Muscle of leg (tissue), 11 donors: ENCODE measurements around the gene PGGHG. TPM values are rescaled to one million over a fixed set of nuclear protein-coding genes. Genes with fewer than 3 reads are reported as not detected.
"Not testable (repeated sequence)": the region's sequence is repeated elsewhere in the genome, so short reads cannot be mapped to it uniquely, and the experiment has no call there.

Experiments
- DNase-seq: peaks from one replicate; pipeline ENCODE4 v3.0.0; 2013
- H3K27ac ChIP-seq: one replicate; pipeline ENCODE4 v1.5.1; 2013; ENCODE audit warnings: mild to moderate bottlenecking, low read length, control low read depth
- H3K27me3 ChIP-seq: one replicate; pipeline ENCODE4 v1.6.1; 2013; ENCODE audit warnings: low read length; ENCODE audit not compliant: control insufficient read depth, insufficient read depth
- H3K36me3 ChIP-seq: one replicate; pipeline ENCODE4 v1.6.1; 2013; ENCODE audit warnings: low read length; ENCODE audit not compliant: control insufficient read depth, insufficient read depth
- H3K4me1 ChIP-seq: one replicate; pipeline ENCODE4 v1.6.1; 2013; ENCODE audit warnings: low read length; ENCODE audit not compliant: control insufficient read depth, insufficient read depth
- H3K4me3 ChIP-seq: one replicate; pipeline ENCODE4 v1.5.1; 2013; ENCODE audit warnings: low read length, control low read depth
- H3K9me3 ChIP-seq: replicated peaks from 2 replicates; pipeline ENCODE4 v1.6.1; 2013; ENCODE audit warnings: low read depth, low read length; ENCODE audit not compliant: control insufficient read depth
- WGBS: methylation state at CpG from one replicate; pipeline ENCODE4 v1.1.5; 2013; ENCODE audit warnings: missing lambda C conversion rate; ENCODE audit not compliant: insufficient coverage; 5-methylcytosine and 5-hydroxymethylcytosine counted together
- polyA plus RNA-seq, 8 donors: library from polyadenylated mRNA; unstranded; fragments of 120-200 nt; gene quantifications; one replicate each; pipeline versions ENCODE4 v1.2.1 to v1.2.3, GENCODE V29; 2013; ENCODE audit warnings: inconsistent platforms in 1 of 8, low replicate concordance in 1 of 8; ENCODE audit not compliant: insufficient read length in 8 of 8, insufficient read depth in 1 of 8
- total RNA-seq: library from RNA; stranded (reverse); fragments of 120-200 nt; gene quantifications from one replicate; pipeline ENCODE4 v1.2.4, GENCODE V29; 2013

Gene PGGHG
- total and polyA plus RNA-seq, 9 donors, result 9.2 to 14.1 (median 9.9) TPM

- Histone ChIP-seq H3K36me3 (peaks cover 8% of the 10 kb centered on the region), H3K27me3 (peaks cover 30% of the 10 kb centered on the region), H3K9me3 (no peaks in the 10 kb centered on the region), H3K4me3 (peak overlapping the region; percentile 70), H3K27ac (peak overlapping the region; percentile 96), H3K4me1 (peaks cover 41% of the 10 kb centered on the region)
- WGBS, result 64% methylated on average over 5 of the region's 9 CpGs
- no peak for DNase-seq
Measured at GRCh38 chr11:315051-315481, 26.1 kb downstream of the PGGHG start.

- peaks cover 30% of the 10 kb centered on the region for H3K27me3 ChIP-seq
- peaks cover 42% of the 10 kb centered on the region for H3K4me1 ChIP-seq
- H3K4me3 ChIP-seq, result peak overlapping the region; percentile 70
- H3K27ac ChIP-seq, result peak overlapping the region; percentile 96
- WGBS, result 20% methylated on average over 32 of the region's 32 CpGs
- H3K36me3 ChIP-seq, result peaks cover 8% of the 10 kb centered on the region
- no peaks in the 10 kb centered on the region for H3K9me3 ChIP-seq
- DNase-seq, result no peak
Measured at GRCh38 chr11:315516-315994, 26.6 kb downstream of the PGGHG start.

- Histone ChIP-seq H3K4me3 (peak overlapping the region; percentile 70), H3K36me3 (peaks cover 8% of the 10 kb centered on the region), H3K9me3 (no peaks in the 10 kb centered on the region), H3K27ac (peak overlapping the region; percentile 69), H3K4me1 (peaks cover 48% of the 10 kb centered on the region), H3K27me3 (peaks cover 30% of the 10 kb centered on the region)
- 9% methylated on average over 57 of the region's 64 CpGs for WGBS
- no peak for DNase-seq
Measured at GRCh38 chr11:316031-316701, 27.2 kb downstream of the PGGHG start.

GRCh38 chr11:316891-317301 lies 28.0 kb downstream of the PGGHG start:
- no peak for DNase-seq
- Histone ChIP-seq H3K4me3 (no peak overlapping the region), H3K9me3 (no peaks in the 10 kb centered on the region), H3K27me3 (peaks cover 30% of the 10 kb centered on the region), H3K27ac (peak overlapping the region; percentile 69), H3K36me3 (peaks cover 8% of the 10 kb centered on the region), H3K4me1 (peaks cover 46% of the 10 kb centered on the region)
- WGBS, result 73% methylated on average over 5 of the region's 7 CpGs

GRCh38 chr11:317668-318404 lies 28.9 kb downstream of the PGGHG start:
- peaks cover 39% of the 10 kb centered on the region for H3K4me1 ChIP-seq
- WGBS, result no CpG with 5 or more reads among the region's 30 CpGs

GRCh38 chr11:318405-319120 lies 29.6 kb downstream of the PGGHG start:
- no CpG with 5 or more reads among the region's 79 CpGs for WGBS
- DNase-seq, H3K36me3 ChIP-seq, H3K9me3 ChIP-seq: not testable (repeated sequence)
- H3K27me3 ChIP-seq, result peaks cover 26% of the 10 kb centered on the region
- peak overlapping the region; percentile 78 for H3K27ac ChIP-seq
- peak overlapping the region; percentile 75 for H3K4me3 ChIP-seq
- H3K4me1 ChIP-seq, result peaks cover 36% of the 10 kb centered on the region

More at GRCh38 chr11:317668-318404, 28.9 kb downstream of the PGGHG start:
- H3K36me3 ChIP-seq, H3K4me3 ChIP-seq, DNase-seq, H3K9me3 ChIP-seq: not testable (repeated sequence)
- H3K27ac ChIP-seq, result peak overlapping the region; percentile 65
- H3K27me3 ChIP-seq, result peaks cover 30% of the 10 kb centered on the region

GRCh38 chr11:319121-319887 lies 30.4 kb downstream of the PGGHG start:
- H3K27ac ChIP-seq, result peak overlapping the region; percentile 94
- H3K4me1 ChIP-seq, result peaks cover 34% of the 10 kb centered on the region
- WGBS, result 19% methylated on average over 8 of the region's 29 CpGs
- peaks cover 25% of the 10 kb centered on the region for H3K27me3 ChIP-seq
- H3K36me3 ChIP-seq, DNase-seq, H3K9me3 ChIP-seq: not testable (repeated sequence)
- peak overlapping the region; percentile 75 for H3K4me3 ChIP-seq

GRCh38 chr11:319888-320273 lies 31.0 kb downstream of the PGGHG start:
- peaks cover 38% of the 10 kb centered on the region for H3K4me1 ChIP-seq
- peaks cover 25% of the 10 kb centered on the region for H3K27me3 ChIP-seq
- peak overlapping the region; percentile 75 for H3K4me3 ChIP-seq
- H3K36me3 ChIP-seq, H3K9me3 ChIP-seq, DNase-seq: not testable (repeated sequence)
- H3K27ac ChIP-seq, result peak overlapping the region; percentile 94
- WGBS, result no CpG with 5 or more reads among the region's 10 CpGs

GRCh38 chr11:324156-324555 lies 35.2 kb downstream of the PGGHG start:
- peaks cover 49% of the 10 kb centered on the region for H3K4me1 ChIP-seq
- peak overlapping the region; percentile 88 for H3K27ac ChIP-seq
- no peak overlapping the region for H3K4me3 ChIP-seq
- WGBS, result 26% methylated on average over 6 of the region's 11 CpGs
- DNase-seq, result no peak
- no peaks in the 10 kb centered on the region for H3K9me3 ChIP-seq
- H3K27me3 ChIP-seq, result no peaks in the 10 kb centered on the region
- H3K36me3 ChIP-seq, result no peaks in the 10 kb centered on the region
